Esophagus squamous epithelium (tissue), 4 donors: ENCODE results near the gene TBPL1.

Experiments used
- POLR2A ChIP-seq, 4 donors: fragments of 450-650 bp; IDR thresholded peaks; one replicate each; pipeline ENCODE4 v1.6.1; 2017; ENCODE audit warnings: antibody characterized with exemption in 4 of 4, mild to moderate bottlenecking in 4 of 4, moderate library complexity in 3 of 4
- TF ChIP-seq, protein P1 (sequence below), 6 experiments: fragments of 450-650 bp in 4 of 6; fragments of 200-600 bp in 2 of 6; sonication (generic) in 2 of 6; IDR thresholded peaks; one replicate each; pipeline ENCODE4 v1.5.1; 2016 to 2019; ENCODE audit warnings: antibody characterized with exemption in 6 of 6, mild to moderate bottlenecking in 4 of 6, moderate library complexity in 4 of 6

DNA sequence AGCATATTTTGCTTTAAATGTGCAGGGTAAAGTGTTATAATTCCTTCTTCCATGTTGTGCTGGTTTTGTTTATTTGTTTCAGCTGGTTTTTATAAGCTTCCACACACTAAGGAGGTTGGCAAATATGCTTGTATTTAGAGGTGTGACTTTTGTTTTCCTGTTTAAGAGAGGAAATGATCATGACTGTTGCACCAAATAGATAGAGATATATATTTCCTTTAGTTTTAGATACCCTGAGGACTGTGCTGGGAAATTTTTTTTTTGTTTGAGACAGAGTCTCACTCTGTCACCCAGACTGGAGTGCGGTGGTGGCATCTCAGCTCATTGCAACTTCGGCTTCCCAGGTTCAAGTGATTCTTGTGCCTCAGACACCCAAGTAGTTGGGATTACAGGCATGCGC is 5.8 kb downstream of the TBPL1 start:
- TF ChIP-seq, protein P1, sequence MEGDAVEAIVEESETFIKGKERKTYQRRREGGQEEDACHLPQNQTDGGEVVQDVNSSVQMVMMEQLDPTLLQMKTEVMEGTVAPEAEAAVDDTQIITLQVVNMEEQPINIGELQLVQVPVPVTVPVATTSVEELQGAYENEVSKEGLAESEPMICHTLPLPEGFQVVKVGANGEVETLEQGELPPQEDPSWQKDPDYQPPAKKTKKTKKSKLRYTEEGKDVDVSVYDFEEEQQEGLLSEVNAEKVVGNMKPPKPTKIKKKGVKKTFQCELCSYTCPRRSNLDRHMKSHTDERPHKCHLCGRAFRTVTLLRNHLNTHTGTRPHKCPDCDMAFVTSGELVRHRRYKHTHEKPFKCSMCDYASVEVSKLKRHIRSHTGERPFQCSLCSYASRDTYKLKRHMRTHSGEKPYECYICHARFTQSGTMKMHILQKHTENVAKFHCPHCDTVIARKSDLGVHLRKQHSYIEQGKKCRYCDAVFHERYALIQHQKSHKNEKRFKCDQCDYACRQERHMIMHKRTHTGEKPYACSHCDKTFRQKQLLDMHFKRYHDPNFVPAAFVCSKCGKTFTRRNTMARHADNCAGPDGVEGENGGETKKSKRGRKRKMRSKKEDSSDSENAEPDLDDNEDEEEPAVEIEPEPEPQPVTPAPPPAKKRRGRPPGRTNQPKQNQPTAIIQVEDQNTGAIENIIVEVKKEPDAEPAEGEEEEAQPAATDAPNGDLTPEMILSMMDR (IDR thresholded peaks at IDR 0.05), result no peak
- no peak for TF ChIP-seq POLR2A (IDR thresholded peaks at IDR 0.05)
